Esophagus muscularis mucosa (tissue), 4 donors: ENCODE measurements around the gene RENBP.

ENCODE experiments used
- CTCF ChIP-seq, 3 experiments: fragments of 200-600 bp in 2 of 3; fragments of 450-650 bp in 1 of 3; sonication (generic) in 2 of 3; IDR thresholded peaks; one replicate each; pipeline ENCODE4 v1.5.1; 2017 to 2019; ENCODE audit warnings: antibody characterized with exemption in 3 of 3, mild to moderate bottlenecking in 2 of 3, moderate library complexity in 1 of 3
- EP300 ChIP-seq: sonication (generic); formaldehyde crosslinking; IDR thresholded peaks from one replicate; pipeline ENCODE4 v1.6.1; 2017; ENCODE audit warnings: antibody characterized with exemption
- POLR2A ChIP-seq: fragments of 450-650 bp; IDR thresholded peaks from one replicate; pipeline ENCODE4 v1.6.1; 2017; ENCODE audit warnings: antibody characterized with exemption, moderate library complexity, mild to moderate bottlenecking, low read depth
- POLR2AphosphoS5 ChIP-seq, 2 donors: sonication (generic); formaldehyde crosslinking; IDR thresholded peaks; one replicate each; pipeline ENCODE4 v1.6.1; 2017; ENCODE audit warnings: antibody characterized with exemption in 2 of 2

GRCh38 chrX:153925739-153926551 is 18.5 kb downstream of the RENBP start, which contains the start of gene ARHGAP4:
- TF ChIP-seq CTCF (IDR thresholded peaks at IDR 0.05) (no peak), POLR2AphosphoS5 (IDR thresholded peaks at IDR 0.05) (no peak), POLR2A (no peak), EP300 (no peak)
